NCI-H345 (cell line): ENCODE results near the gene KLHL10.
"Not testable (repeated sequence)": the region's sequence is repeated elsewhere in the genome, so short reads cannot be mapped to it uniquely, and the experiment has no call there.

Experiments
- DNase-seq: peaks from one replicate; lab custom pipeline; 2025; lab: John Stamatoyannopoulos, UW

The KLHL10 gene

GRCh38 chr17:41851382-41851781 lies 13.8 kb downstream of the KLHL10 start:
- DNase-seq = not testable (repeated sequence)

GRCh38 chr17:41860254-41860931 lies 22.8 kb downstream of the KLHL10 start:
- no peak for DNase-seq

GRCh38 chr17:41863074-41863848 lies 25.6 kb downstream of the KLHL10 start:
- no peak for DNase-seq

- DNase-seq = no peak
Measured at GRCh38 chr17:41864498-41864835, 26.8 kb downstream of the KLHL10 start.

- DNase-seq = peak; percentile 91
Measured at GRCh38 chr17:41864836-41865595, 27.4 kb downstream of the KLHL10 start, which contains the start of gene KLHL11. TSS of gene KLHL11 (minus strand) at chr17:41865423. CDS start at chr17:41865370, 53 bp downstream.

GRCh38 chr17:41865596-41865893 lies 27.9 kb downstream of the KLHL10 start:
- DNase-seq = no peak

DNA sequence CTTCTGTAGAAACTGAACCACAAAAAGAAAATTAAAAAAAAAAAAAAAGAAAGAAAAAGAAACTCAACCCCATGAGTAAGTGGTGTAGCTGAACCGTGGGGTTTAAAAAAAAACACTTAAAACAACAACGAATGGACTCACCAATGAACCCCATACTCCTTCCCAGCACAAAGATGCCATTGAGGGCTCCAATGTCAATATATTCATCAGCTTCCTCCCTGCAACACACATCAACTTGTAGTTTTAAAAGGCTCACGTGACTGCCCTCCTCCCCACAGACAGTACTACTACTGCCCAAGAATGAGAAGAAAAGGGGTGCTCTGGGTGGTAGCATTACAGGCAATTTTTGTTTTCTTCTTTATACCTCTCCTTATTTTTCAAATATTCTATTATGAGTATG lies 30.9 kb downstream of the KLHL10 start:
- DNase-seq = no peak

DNA sequence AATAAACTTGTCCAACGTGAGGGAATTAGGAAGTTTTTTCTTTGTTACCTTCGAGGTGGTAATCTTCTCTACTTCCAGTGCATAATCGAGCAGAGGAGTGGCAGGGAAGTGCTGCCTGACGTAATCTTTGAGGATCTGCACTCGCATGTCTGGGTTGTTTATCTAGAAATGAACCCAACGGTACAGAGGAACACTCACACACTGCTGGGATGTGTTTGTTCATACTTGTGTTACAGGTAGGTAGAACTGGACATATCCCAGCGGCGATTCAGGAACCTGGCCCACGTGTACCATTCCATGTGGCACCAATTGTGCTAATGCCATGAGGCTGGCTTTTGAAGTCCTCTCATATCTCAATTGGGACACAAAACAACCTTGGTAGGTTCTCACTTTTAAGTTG lies 31.8 kb downstream of the KLHL10 start:
- no peak for DNase-seq

GRCh38 chr17:41870097-41870496 lies 32.5 kb downstream of the KLHL10 start:
- DNase-seq = no peak

DNA sequence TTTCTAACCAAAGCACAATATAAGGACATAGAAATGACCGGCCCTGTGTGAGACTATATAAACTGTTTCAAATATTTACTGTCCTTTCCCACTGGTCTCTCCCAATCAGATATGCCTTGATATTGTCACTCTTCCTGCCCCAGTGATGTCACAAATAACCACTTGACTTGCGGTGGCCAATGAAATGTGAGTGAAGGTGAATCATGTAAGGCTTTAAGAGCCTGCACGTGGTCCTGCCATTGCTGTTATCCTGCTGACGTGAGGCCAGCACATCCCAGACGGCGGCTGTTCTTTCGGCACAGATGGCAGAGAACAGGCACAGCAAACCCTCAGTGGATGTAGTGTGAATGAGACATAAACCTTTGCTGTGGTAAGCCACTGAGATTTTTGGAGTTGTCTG lies 33.0 kb downstream of the KLHL10 start:
- DNase-seq = no peak

DNA sequence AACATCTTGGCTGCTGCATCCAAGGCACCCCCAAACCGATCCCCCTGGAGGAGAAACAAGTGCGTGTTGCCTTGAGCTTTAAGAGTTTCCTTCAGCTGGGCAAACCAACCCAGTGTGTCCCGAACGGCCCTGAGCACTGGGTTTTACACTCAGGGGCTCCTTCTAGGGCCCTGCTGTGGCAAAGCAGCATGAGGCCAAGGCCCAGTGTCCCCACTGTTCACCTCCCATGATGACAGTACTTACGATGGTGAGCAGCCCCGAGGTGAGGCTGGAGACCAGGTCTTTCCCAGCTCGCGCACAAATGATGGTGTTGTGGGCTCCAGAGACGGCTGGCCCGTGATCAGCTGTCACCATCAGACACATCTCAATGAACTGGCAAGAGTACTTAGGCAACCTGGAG lies 34.2 kb downstream of the KLHL10 start:
- DNase-seq = no peak

DNA sequence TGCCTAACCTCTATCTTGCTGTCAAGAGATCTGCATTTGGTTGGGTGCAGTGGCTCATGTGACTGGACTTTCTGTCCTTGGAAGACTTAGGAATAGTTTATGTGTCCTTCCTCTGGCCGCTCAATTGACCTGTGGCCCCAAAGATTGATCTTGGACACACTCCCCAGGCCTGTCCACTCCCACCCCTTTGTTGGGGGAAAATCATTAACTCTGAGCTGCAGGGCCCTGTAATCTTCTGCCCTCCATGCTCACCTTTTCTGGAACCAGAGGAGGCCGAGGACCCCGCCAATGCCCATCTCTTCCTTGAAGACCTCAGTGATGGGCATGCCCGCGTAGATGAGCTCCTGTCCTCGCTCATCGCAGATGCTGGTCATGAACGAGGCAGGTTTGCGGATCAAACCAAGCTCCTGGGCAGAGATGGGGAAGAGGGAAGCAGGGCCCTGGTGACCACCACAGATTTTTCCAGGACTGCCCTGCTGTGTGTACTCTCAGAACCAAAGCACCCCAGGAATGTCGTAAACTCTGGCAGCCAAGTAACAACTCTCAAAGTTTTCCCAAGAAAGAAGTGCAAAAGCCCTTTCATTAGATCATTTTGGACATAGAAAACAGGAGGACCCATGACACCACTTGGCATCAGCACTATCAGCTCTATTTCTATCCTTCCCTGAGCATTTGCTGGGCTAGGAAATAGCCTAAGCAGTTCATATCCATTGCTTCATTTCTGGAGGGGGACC lies 36.1 kb downstream of the KLHL10 start:
- no peak for DNase-seq

DNA sequence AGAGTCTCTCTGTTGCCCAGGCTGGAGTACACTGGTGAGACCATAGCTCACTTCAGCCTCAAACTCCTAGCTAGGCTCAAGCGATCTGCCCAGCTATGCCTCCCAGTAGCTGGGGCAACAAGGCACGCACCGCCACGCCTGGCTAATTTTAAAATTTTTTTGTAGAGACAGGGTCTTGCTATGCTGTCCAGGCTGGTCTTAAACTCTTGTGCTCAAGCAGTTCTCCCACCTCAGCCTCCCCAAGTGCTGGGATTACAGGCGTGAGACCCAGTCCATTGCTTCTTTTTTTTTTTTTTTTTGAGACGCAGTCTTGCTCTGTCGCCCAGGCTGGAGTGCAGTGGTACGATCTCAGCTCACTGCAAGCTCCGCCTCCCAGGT lies 36.7 kb downstream of the KLHL10 start:
- DNase-seq = not testable (repeated sequence)

GRCh38 chr17:41880130-41880529 lies 42.5 kb downstream of the KLHL10 start:
- no peak for DNase-seq

DNA sequence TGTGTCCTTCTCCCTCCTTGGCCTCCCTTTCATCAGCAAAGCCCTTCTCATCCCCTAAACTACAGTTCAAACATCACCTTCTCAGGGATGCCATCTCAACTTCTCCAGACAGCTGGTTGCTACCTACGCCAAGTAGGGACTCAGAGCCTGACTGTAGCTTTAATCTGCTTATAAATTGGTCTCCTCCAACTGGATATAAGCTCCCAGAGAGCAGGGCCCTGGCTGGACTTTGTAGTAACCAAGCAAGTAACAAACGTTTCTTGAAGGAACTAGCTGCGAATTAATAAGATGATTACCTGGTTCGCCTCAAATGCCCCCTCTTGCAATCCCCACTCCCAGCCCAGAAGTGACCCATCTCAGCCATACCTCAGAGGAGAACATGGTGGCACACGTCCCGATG lies 45.1 kb downstream of the KLHL10 start:
- DNase-seq = no peak

GRCh38 chr17:41885733-41886132 lies 48.1 kb downstream of the KLHL10 start:
- no peak for DNase-seq

- no peak for DNase-seq
Measured at GRCh38 chr17:41888332-41888965, 50.8 kb downstream of the KLHL10 start.

GRCh38 chr17:41891135-41892020 lies 53.8 kb downstream of the KLHL10 start:
- DNase-seq = no peak

DNA sequence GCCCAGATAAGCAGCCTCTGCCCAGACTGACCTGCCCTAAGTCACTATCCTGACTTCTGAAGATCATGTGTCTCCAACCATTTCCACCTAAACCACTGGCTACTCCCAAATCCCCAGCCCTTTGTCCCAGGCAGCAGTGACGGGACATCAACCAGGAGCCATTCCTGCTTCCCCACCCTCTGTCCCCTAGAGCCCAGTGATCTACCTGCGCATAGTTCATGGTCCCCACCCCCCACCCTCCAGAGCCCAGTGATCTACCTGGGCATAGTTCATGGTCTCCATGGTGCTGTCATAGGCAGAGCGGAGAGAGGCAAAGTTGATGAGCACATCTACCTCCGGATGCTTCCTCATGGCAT lies 54.4 kb downstream of the KLHL10 start:
- no peak for DNase-seq

GRCh38 chr17:41893384-41893783 lies 55.8 kb downstream of the KLHL10 start:
- no peak for DNase-seq

- no peak for DNase-seq
Measured at GRCh38 chr17:41894791-41895331, 57.2 kb downstream of the KLHL10 start.
